ENCODE measurements around the gene PRM1. TPM values are rescaled to one million over a fixed set of nuclear protein-coding genes. Genes with fewer than 3 reads are reported as not detected.

The PRM1 gene
- total RNA-seq, 1 donor from 2014 or later = not detected

- TF ChIP-seq CTCF (IDR thresholded peaks at IDR 0.05) = no peak
- Mint-ChIP-seq H3K27ac (ENCODE audit: unreplicated experiment) (no peak overlapping the region), H3K9me3 (ENCODE audit: unreplicated experiment) (no peaks in the 10 kb centered on the region), H3K27me3 (ENCODE audit: unreplicated experiment) (no peaks in the 10 kb centered on the region), H3K4me3 (ENCODE audit: unreplicated experiment) (peak overlapping the region; percentile 44), H3K4me1 (ENCODE audit: unreplicated experiment) (peaks cover 27% of the 10 kb centered on the region), H3K36me3 (ENCODE audit: unreplicated experiment) (peaks cover 2% of the 10 kb centered on the region)
- DNase-seq (ENCODE audit: extremely low spot score, unreplicated experiment) = no peak
Observed at GRCh38 chr16:11253009-11253994, 27.8 kb downstream of the PRM1 start.

- peaks cover 2% of the 10 kb centered on the region for H3K36me3 Mint-ChIP-seq (ENCODE audit: unreplicated experiment)
- H3K4me3 Mint-ChIP-seq (ENCODE audit: unreplicated experiment) = no peak overlapping the region
- H3K4me1 Mint-ChIP-seq (ENCODE audit: unreplicated experiment) = peaks cover 25% of the 10 kb centered on the region
- no peak for DNase-seq (ENCODE audit: extremely low spot score, unreplicated experiment)
- no peak for TF ChIP-seq CTCF (IDR thresholded peaks at IDR 0.05)
- no peaks in the 10 kb centered on the region for H3K27me3 Mint-ChIP-seq (ENCODE audit: unreplicated experiment)
- no peak overlapping the region for H3K27ac Mint-ChIP-seq (ENCODE audit: unreplicated experiment)
- H3K9me3 Mint-ChIP-seq (ENCODE audit: unreplicated experiment) = no peaks in the 10 kb centered on the region
Observed at GRCh38 chr16:11252482-11252931, 28.6 kb downstream of the PRM1 start.

GRCh38 chr16:11251525-11252481 is 29.3 kb downstream of the PRM1 start:
- Mint-ChIP-seq H3K36me3 (ENCODE audit: unreplicated experiment) (peaks cover 2% of the 10 kb centered on the region), H3K4me3 (ENCODE audit: unreplicated experiment) (no peak overlapping the region), H3K9me3 (ENCODE audit: unreplicated experiment) (no peaks in the 10 kb centered on the region), H3K4me1 (ENCODE audit: unreplicated experiment) (peaks cover 19% of the 10 kb centered on the region), H3K27me3 (ENCODE audit: unreplicated experiment) (no peaks in the 10 kb centered on the region), H3K27ac (ENCODE audit: unreplicated experiment) (no peak overlapping the region)
- TF ChIP-seq CTCF (IDR thresholded peaks at IDR 0.05) = no peak
- DNase-seq (ENCODE audit: extremely low spot score, unreplicated experiment) = no peak

- Mint-ChIP-seq H3K27me3 (ENCODE audit: unreplicated experiment) (no peaks in the 10 kb centered on the region), H3K27ac (ENCODE audit: unreplicated experiment) (no peak overlapping the region), H3K4me1 (ENCODE audit: unreplicated experiment) (peaks cover 18% of the 10 kb centered on the region), H3K36me3 (ENCODE audit: unreplicated experiment) (peaks cover 2% of the 10 kb centered on the region), H3K4me3 (ENCODE audit: unreplicated experiment) (no peak overlapping the region), H3K9me3 (ENCODE audit: unreplicated experiment) (no peaks in the 10 kb centered on the region)
- no peak for TF ChIP-seq CTCF (IDR thresholded peaks at IDR 0.05)
- DNase-seq (ENCODE audit: extremely low spot score, unreplicated experiment) = no peak
Observed at GRCh38 chr16:11250786-11251524, 30.2 kb downstream of the PRM1 start.
